ENCODE measurements around the gene ZNF154.

Gene ZNF154

DNA sequence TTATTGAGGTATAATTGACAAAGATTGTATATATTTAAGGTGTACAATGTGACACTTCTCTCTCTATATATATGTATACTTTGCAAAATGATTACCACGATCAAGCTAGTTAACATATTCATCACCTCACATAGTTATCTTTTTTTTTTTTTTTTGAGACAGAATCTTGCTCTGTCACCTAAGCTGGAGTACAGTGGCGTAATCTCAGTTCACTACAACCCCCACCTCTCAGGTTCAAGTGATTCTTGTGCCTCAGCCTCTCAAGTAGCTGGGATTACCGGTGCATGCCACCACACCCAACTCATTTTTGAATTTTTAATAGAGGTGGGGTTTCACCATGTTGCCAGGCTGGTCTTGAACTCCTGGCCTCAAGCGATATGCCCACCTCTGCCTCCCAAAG, 36.5 kb downstream of the ZNF154 start:
- DNase-seq: no peak

DNA sequence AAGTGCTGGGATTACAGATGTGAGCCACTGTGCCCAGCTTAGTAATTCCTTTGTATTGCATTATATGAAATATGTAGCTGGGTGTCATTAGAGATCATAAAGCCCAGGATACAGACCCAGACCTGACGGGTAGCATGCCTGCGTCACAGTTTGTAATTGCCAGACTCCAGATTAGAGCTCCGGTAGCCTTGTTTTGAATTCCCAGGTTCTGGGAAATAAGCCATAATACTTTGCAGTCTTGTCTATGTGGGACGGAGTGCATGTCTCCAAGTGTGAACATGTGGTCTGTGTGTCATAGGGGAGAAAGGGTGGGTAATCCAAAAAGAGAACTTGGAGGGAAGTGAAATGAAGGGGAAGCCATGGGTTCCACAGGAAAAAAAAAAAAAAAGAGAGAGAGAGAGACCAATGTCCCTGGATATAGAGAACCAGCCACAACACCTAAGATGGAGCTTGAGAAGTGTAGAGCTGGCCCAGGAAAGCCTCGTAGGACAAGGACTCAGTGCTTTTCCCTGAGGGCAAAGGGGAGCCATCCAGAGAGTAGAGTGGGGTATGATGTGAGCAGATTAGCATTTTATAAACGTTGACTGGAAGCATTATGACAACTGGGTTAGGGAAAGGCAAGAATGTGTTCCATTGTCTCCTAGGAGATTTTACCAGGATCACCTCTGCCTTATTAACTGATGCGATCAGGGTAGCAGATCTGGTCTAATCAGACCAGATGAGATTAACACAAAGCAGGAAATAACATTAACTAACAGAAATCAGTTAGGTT, 37.7 kb downstream of the ZNF154 start:
- DNase-seq: no peak

DNA sequence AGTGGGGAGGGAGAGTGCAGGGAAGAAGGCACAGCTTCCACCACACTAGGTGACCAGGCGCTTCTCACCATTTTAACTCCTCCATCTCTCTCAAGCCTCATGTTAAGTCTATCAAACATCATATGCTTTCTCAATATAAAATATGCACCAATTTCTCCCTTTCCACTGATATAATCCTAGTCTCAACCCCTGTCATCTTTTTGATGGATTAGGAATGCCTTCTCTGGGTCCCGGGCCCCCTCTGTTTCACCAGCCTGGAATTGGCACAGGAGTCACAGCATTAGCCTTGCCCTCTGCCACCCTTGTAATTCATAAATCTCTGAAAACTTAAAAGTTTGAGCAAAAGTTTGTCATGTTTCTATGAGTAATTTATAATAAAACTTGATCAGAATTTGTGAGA, 40.4 kb downstream of the ZNF154 start, which contains the start of gene ZSCAN4:
Gene ZSCAN4 (plus strand): TSS at position 301 of the 400 bp plus-strand sequence. CDS start 7,211 bp downstream, outside the sequence.
- no peak for DNase-seq

DNA sequence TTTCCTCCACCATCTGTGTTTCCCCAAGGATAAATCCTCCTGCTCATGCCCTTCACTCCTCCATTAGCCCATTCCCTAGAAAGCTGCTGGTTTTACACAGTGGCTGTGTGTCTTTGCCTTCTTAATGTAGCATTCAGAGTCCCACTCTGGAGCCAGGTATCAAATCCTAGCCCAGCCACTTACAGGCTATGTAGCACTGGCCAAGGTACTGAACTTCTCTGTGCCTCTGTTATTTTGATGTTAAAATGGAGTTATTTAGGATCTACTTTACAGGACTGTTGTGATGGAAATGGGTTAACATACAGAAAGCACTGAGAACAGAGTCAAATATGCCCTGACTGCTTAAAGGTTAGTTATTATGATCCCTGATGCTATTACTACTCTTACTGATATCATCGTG, 41.8 kb downstream of the ZNF154 start:
- DNase-seq: no peak

DNA sequence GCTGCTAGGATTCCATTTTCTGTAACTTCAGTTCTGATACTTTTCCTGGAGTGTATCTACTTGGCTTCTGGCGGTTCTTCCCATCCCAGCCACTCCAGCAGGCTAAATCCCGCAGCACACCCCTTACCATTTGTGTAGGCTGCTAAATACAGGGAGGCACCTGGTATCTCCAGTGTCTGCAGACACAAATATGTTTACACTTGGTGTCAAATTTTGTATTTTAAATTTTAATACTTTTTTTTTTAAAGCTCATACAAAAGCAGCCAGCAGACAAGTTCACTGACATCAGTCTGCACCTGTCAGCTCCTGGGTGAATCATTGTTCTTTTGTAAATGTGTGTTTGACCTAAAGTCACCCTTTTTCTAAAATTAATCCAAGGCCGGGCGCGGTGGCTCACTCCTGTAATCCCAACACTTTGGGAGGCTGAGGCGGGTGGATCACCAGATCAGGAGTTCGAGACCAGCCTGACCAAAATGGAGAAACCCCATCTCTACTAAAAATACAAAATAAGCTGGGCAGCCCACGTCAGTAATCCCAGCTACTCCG, 43.7 kb downstream of the ZNF154 start:
- DNase-seq: no peak

DNA sequence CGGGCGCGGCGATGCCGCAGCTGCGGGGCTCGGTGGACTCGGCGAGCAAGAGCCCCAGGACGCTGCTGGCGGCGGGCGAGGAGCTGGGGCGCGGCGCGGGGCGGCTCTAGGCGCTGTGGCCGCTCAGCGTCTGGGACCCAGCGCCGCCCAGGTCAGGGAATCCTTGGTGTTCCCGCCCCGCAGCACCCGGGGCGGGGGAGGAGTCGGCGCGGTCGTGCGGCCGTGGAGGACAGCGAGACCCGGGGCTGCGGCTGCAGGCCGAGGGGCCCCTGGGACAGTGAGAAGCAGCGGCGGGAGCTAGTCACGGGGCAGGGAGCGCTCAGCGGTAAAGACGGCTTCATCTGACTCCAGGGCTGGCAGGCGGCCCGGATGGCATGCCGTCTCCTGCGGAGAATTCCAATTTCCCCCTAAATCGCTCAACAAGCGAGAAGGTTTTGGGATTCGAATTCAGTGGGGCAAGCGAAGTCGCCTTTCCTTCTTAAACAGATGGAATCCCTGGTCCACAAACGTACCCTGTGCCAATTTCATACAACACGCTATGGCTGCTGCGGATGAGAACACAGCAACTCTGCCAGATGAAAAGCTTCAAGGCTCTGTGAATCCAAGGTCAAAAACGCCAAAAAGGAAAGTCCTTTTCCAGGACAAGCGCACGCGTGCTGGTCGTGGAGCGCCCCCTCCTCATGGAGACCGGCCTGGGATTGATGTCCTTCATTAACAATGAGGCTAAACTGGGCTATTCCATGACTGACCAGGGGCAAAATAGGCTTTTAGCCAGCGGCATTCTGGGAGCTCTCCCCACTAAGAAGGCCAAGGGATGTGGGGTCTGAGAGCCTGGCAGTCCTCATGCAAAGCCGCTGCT, 44.5 kb downstream of the ZNF154 start:
- DNase-seq: peak; percentile 52

DNA sequence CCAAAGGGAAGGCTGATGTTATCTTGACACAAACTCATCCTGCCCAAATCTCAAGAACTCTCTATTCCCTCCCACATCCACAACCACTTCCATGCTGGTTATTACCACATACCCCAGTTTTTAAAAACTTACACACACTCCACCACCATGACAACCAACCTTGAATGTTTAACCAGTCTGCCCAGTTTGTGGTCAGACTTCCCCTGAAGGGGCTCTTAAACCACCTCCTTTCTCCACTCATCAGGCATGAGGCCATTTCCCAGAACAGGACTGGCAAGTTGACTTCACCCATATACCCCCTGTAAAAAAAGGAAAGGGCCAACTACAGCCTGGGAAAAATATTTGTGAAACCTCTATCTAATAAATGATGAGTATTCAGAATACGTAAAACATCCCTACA, 52.7 kb downstream of the ZNF154 start:
- DNase-seq: no peak

DNA sequence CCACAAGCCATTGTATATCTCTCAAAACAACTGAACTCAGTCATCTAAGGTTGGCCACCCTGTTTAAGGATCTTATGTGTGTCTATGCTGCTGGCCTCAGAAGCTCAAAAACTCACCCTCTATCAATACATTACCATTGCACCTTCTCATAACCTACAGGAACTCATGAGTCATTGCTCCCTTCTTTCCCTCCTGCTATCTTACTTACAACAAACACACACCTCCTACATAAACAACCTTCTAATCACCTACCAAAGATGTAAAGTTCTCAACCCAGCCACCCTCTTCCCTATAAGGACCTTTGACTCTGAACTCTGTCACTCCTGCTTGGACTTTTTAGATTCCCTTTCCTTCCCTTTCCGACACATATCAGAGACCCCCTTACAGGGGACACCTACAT, 53.6 kb downstream of the ZNF154 start:
- no peak for DNase-seq

DNA sequence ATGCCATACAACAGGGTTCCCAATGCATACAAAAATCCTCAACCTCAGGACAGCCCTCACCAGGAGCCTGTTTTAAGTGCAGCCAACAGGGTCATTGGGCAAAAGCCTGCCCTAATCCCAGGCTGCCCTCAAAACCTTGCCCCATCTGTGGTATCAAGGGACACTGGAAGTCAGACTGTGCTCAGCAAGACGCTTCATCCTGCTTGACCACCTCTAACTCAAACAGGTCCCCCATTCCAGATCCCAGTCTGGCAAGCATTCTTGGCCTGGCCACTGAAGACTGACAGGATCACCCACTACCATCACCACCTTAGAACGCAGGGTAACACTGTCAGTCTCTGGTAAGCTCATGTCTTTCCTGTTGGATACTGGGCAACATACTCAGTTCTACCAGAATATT, 55.3 kb downstream of the ZNF154 start:
- DNase-seq: no peak

DNA sequence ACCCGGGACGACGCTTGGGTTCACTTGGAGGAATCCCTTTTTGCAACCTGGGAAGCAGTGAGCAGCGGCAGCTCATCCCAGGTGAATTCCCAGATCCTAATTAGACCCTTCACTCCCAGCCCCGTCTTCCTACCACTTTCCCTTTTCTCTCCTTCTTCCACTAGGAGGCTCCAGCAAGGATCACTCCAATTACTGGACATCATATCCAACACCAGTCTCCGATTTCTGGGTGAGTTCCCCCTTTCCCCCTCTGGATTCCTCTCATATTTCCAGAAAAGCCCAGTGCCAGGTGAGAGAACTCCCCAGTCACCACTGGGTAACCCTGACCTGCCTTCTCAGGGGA, 57.4 kb downstream of the ZNF154 start:
- DNase-seq: no peak

DNA sequence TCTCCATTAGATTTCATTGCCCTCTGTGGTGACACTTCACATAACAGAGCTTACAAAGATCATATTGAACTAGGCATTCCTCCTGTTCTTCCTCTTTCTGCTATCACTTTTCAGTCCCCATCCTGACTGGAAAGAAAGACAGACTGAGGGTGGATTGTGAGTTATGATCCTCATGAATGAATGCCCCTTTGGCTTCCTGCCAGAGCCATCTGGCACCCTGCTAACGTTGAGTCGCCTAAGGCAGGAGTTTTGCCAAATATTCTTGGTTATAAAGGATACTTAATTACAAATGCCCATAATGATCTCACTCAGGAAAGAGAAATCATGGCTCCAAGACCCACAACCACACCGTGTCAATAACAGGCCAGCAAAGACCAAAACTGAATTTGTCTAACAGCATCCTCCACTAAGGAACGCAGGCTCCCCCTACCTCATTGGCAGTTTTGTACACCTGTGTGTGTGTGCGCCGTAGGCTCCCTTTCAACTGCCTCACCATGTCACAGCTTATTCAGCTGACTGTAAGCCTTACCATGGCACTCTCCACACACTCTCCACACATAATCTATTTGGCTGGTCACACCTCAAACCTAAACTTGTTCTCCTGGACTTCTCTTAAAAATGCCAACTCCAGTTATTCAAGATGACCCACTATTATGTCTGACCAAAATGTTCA, 60.5 kb downstream of the ZNF154 start:
- peak; percentile 87 for DNase-seq

All from NCI-H1105 treated with DMSO at 0.1 percent for 48 hours (cell line).